Loucy (cell line): ENCODE data around the gene STPG2.

Experiments
- H2AFZ ChIP-seq: fragments of 200-600 bp; sonication (generic); 2 replicates; pipeline ENCODE4 v1.6.0; 2016; ENCODE audit warnings: antibody characterized with exemption, mild to moderate bottlenecking, low read length, moderate library complexity
- H3F3A ChIP-seq: fragments of 200-600 bp; 2 replicates; pipeline ENCODE4 v1.6.0; 2016; ENCODE audit warnings: antibody characterized with exemption, low read depth, mild to moderate bottlenecking
- H3K27me3 ChIP-seq: fragments of 200-600 bp; sonication (generic); 2 replicates; pipeline ENCODE4 v1.6.1; 2014; ENCODE audit warnings: low read length, mild to moderate bottlenecking; ENCODE audit not compliant: insufficient read depth, poor library complexity, severe bottlenecking
- H3K36me3 ChIP-seq: fragments of 200-600 bp; sonication (generic); 2 replicates; pipeline ENCODE4 v1.6.1; 2016; ENCODE audit warnings: low read length; ENCODE audit not compliant: insufficient read depth
- H3K4me1 ChIP-seq: fragments of 200-600 bp; sonication (generic); 2 replicates; pipeline ENCODE4 v1.5.1; 2014; ENCODE audit warnings: low read length, mild to moderate bottlenecking; ENCODE audit not compliant: insufficient read depth, poor library complexity, severe bottlenecking
- H3K4me2 ChIP-seq: fragments of 200-600 bp; sonication (generic); 2 replicates; pipeline ENCODE4 v1.6.0; 2014; ENCODE audit warnings: antibody characterized with exemption, low read length, low read depth, mild to moderate bottlenecking; ENCODE audit not compliant: poor library complexity, severe bottlenecking
- H3K4me3 ChIP-seq: fragments of 200-600 bp; sonication (generic); 2 replicates; pipeline ENCODE4 v1.5.1; 2014; ENCODE audit warnings: low read length, mild to moderate bottlenecking, mixed read lengths; ENCODE audit not compliant: poor library complexity, severe bottlenecking
- H3K79me2 ChIP-seq: fragments of 200-600 bp; sonication (generic); 2 replicates; pipeline ENCODE4 v1.6.1; 2014; ENCODE audit warnings: low read length; ENCODE audit not compliant: insufficient read depth
- H3K9ac ChIP-seq: fragments of 200-600 bp; sonication (generic); 2 replicates; pipeline ENCODE4 v1.6.0; 2014; ENCODE audit warnings: mild to moderate bottlenecking, low read depth, low read length, moderate library complexity; ENCODE audit not compliant: poor library complexity, severe bottlenecking
- H3K9me2 ChIP-seq: fragments of 200-600 bp; sonication (generic); replicated peaks from 2 replicates; pipeline ENCODE4 v1.6.1; 2016; ENCODE audit warnings: low read depth, low read length, mixed read lengths
- H3K9me3 ChIP-seq: fragments of 200-600 bp; sonication (generic); 2 replicates; pipeline ENCODE4 v1.6.1; 2014; ENCODE audit warnings: mild to moderate bottlenecking, antibody characterized with exemption, low read length, low read depth; ENCODE audit not compliant: insufficient read depth
- H4K20me1 ChIP-seq: fragments of 200-600 bp; sonication (generic); 2 replicates; pipeline ENCODE4 v1.6.0; 2014; ENCODE audit warnings: antibody characterized with exemption, low read length, mild to moderate bottlenecking; ENCODE audit not compliant: insufficient read depth, poor library complexity, severe bottlenecking
- CTCF ChIP-seq: fragments of 200-600 bp; sonication (generic); conservative IDR thresholded peaks from 2 replicates; pipeline ENCODE4 v1.5.1; 2014; ENCODE audit warnings: mild to moderate bottlenecking, antibody characterized with exemption, low read length
- EZH2phosphoT487 ChIP-seq: fragments of 200-600 bp; IDR thresholded peaks from 2 replicates; pipeline ENCODE4 v1.6.1; 2018; ENCODE audit warnings: antibody characterized with exemption, mild to moderate bottlenecking, moderate library complexity, borderline replicate concordance

Gene STPG2

GRCh38 chr4:98030059-98030458, 113.2 kb downstream of the STPG2 start:
- H2AFZ ChIP-seq, result no peak overlapping the region
- H3F3A ChIP-seq, result no peaks in the 10 kb centered on the region
- no peak overlapping the region for H3K4me2 ChIP-seq
- no peaks in the 10 kb centered on the region for H3K36me3 ChIP-seq
- TF ChIP-seq EZH2phosphoT487 (no peak), CTCF (no peak)
- H3K27me3 ChIP-seq, result no peaks in the 10 kb centered on the region
- no peaks in the 10 kb centered on the region for H3K9me2 ChIP-seq
- no peaks in the 10 kb centered on the region for H3K4me1 ChIP-seq
- H3K4me3 ChIP-seq, result no peak overlapping the region
- no peaks in the 10 kb centered on the region for H3K79me2 ChIP-seq
- no peak overlapping the region for H3K9ac ChIP-seq
- no peaks in the 10 kb centered on the region for H4K20me1 ChIP-seq
- H3K9me3 ChIP-seq, result no peaks in the 10 kb centered on the region

- TF ChIP-seq CTCF (peak; percentile 52), EZH2phosphoT487 (no peak)
- H3K4me1 ChIP-seq, result no peaks in the 10 kb centered on the region
- no peaks in the 10 kb centered on the region for H3K9me2 ChIP-seq
- H3K4me2 ChIP-seq, result no peak overlapping the region
- H3K36me3 ChIP-seq, result no peaks in the 10 kb centered on the region
- H2AFZ ChIP-seq, result no peak overlapping the region
- no peaks in the 10 kb centered on the region for H4K20me1 ChIP-seq
- H3K9ac ChIP-seq, result no peak overlapping the region
- no peaks in the 10 kb centered on the region for H3K9me3 ChIP-seq
- H3F3A ChIP-seq, result no peaks in the 10 kb centered on the region
- H3K79me2 ChIP-seq, result no peaks in the 10 kb centered on the region
- H3K27me3 ChIP-seq, result no peaks in the 10 kb centered on the region
- H3K4me3 ChIP-seq, result no peak overlapping the region
These were observed 115.4 kb downstream of the STPG2 start for GRCh38 chr4:98027827-98028226.

GRCh38 chr4:98026362-98026761, 116.9 kb downstream of the STPG2 start:
- Histone ChIP-seq H3F3A (no peaks in the 10 kb centered on the region), H3K36me3 (no peaks in the 10 kb centered on the region), H2AFZ (no peak overlapping the region), H3K9me3 (no peaks in the 10 kb centered on the region), H3K9me2 (no peaks in the 10 kb centered on the region), H4K20me1 (no peaks in the 10 kb centered on the region), H3K9ac (no peak overlapping the region), H3K27me3 (no peaks in the 10 kb centered on the region), H3K4me1 (no peaks in the 10 kb centered on the region), H3K4me2 (no peak overlapping the region), H3K4me3 (no peak overlapping the region), H3K79me2 (no peaks in the 10 kb centered on the region)
- no peak for TF ChIP-seq EZH2phosphoT487
- TF ChIP-seq CTCF, result no peak
